ENCODE data around the gene CHRM5.

Gene CHRM5

DNA sequence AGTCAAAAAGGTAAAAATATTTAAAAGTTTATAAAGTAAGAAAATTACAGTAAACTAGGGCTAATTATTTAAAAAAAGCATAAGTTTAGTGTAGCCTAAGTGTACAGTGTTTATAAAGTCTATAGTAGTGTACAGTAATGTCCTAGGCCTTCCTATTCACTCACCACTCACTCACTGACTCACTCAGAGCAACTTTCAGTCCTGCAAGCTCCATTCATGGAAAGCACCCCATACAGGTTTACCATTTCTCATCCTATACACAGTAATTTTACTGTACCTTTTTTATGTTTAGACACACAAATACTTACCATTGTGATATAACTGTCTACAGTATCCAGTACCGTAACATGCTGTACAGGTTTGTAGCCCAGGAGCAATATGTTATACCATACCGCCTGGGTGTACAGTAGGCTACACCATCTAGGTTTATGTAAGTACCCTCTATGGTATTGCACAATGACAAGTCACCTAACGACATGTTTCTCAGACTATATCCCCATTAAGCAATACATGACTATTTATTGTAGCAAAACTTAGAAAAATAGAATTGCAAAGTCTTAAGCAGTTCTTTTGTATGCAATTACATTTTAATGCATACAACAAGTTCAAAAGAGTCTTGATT lies 51.2 kb downstream of the CHRM5 start:
- TF ChIP-seq TAF1 (IDR thresholded peaks at IDR 0.05; ENCODE audit: borderline replicate concordance, insufficient read depth, low read length), result no peak
- no peak for TF ChIP-seq SIN3A (IDR thresholded peaks at IDR 0.05; ENCODE audit: borderline replicate concordance, insufficient read depth, low read length)
- TF ChIP-seq FOXP2 (optimal IDR thresholded peaks at IDR 0.05; ENCODE audit: borderline replicate concordance, extremely low read depth, extremely low read length, insufficient read depth), result no peak
- no peak for TF ChIP-seq POLR2AphosphoS5 (IDR thresholded peaks at IDR 0.05; ENCODE audit: low read depth, low read length)
- TF ChIP-seq, protein P1, sequence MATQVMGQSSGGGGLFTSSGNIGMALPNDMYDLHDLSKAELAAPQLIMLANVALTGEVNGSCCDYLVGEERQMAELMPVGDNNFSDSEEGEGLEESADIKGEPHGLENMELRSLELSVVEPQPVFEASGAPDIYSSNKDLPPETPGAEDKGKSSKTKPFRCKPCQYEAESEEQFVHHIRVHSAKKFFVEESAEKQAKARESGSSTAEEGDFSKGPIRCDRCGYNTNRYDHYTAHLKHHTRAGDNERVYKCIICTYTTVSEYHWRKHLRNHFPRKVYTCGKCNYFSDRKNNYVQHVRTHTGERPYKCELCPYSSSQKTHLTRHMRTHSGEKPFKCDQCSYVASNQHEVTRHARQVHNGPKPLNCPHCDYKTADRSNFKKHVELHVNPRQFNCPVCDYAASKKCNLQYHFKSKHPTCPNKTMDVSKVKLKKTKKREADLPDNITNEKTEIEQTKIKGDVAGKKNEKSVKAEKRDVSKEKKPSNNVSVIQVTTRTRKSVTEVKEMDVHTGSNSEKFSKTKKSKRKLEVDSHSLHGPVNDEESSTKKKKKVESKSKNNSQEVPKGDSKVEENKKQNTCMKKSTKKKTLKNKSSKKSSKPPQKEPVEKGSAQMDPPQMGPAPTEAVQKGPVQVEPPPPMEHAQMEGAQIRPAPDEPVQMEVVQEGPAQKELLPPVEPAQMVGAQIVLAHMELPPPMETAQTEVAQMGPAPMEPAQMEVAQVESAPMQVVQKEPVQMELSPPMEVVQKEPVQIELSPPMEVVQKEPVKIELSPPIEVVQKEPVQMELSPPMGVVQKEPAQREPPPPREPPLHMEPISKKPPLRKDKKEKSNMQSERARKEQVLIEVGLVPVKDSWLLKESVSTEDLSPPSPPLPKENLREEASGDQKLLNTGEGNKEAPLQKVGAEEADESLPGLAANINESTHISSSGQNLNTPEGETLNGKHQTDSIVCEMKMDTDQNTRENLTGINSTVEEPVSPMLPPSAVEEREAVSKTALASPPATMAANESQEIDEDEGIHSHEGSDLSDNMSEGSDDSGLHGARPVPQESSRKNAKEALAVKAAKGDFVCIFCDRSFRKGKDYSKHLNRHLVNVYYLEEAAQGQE (IDR thresholded peaks at IDR 0.05; ENCODE audit: insufficient read depth in 1 of 2, low read depth in 2 of 2, low read length in 2 of 2), result no peak

DNA sequence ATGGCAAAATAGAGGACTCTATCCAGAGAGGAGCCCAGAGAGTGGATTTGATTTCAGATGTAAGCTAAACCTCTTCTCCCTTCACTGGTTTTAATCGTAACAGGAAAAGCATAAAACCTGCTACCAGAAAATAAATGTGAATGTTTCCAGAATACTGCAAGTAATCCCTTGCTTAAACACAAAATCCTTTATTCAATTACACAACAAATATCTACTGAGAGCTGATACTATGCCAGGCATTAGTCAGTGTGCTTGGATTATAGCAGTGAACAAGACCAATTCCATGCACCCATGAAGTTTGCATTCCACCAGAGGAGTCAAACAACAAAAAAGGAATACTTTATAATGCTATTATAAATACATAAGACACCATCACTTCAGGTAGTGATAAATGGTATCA lies 55.6 kb downstream of the CHRM5 start:
- no peak for TF ChIP-seq SIN3A (IDR thresholded peaks at IDR 0.05; ENCODE audit: borderline replicate concordance, insufficient read depth, low read length)
- TF ChIP-seq TAF1 (IDR thresholded peaks at IDR 0.05; ENCODE audit: borderline replicate concordance, insufficient read depth, low read length), result no peak
- no peak for TF ChIP-seq POLR2AphosphoS5 (IDR thresholded peaks at IDR 0.05; ENCODE audit: low read depth, low read length)
- TF ChIP-seq, protein P1 (IDR thresholded peaks at IDR 0.05; ENCODE audit: insufficient read depth in 1 of 2, low read depth in 2 of 2, low read length in 2 of 2), result no peak
- TF ChIP-seq FOXP2 (optimal IDR thresholded peaks at IDR 0.05; ENCODE audit: borderline replicate concordance, extremely low read depth, extremely low read length, insufficient read depth), result no peak

DNA sequence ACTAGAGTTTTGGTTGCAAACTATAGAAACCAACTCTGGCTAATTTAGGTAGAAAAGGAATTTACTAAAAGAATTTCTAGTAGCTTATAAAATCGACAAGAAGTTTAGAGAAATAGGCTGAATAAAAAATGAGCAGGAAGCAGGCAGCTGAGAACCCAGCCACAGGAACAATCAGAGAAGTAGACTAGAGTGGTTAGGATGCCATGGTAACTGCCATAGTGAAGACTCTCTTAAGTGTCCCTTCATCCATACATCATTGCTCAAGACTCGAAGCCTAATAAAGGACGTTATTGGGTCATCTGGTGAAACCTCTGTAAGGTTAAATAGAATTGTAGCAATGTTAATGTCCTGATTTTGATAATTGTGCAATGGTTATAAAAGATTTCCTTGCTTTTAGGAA lies 57.0 kb downstream of the CHRM5 start:
- TF ChIP-seq FOXP2 (optimal IDR thresholded peaks at IDR 0.05; ENCODE audit: borderline replicate concordance, extremely low read depth, extremely low read length, insufficient read depth) (no peak), POLR2AphosphoS5 (IDR thresholded peaks at IDR 0.05; ENCODE audit: low read depth, low read length) (no peak), TAF1 (IDR thresholded peaks at IDR 0.05; ENCODE audit: borderline replicate concordance, insufficient read depth, low read length) (no peak), SIN3A (IDR thresholded peaks at IDR 0.05; ENCODE audit: borderline replicate concordance, insufficient read depth, low read length) (no peak)
- TF ChIP-seq, protein P1 (IDR thresholded peaks at IDR 0.05; ENCODE audit: insufficient read depth in 1 of 2, low read depth in 2 of 2, low read length in 2 of 2), result no peak

- TF ChIP-seq POLR2AphosphoS5 (IDR thresholded peaks at IDR 0.05; ENCODE audit: low read depth, low read length), result no peak
- TF ChIP-seq TAF1 (IDR thresholded peaks at IDR 0.05; ENCODE audit: borderline replicate concordance, insufficient read depth, low read length), result no peak
- TF ChIP-seq, protein P1 (IDR thresholded peaks at IDR 0.05; ENCODE audit: insufficient read depth in 1 of 2, low read depth in 2 of 2, low read length in 2 of 2), result no peak
- TF ChIP-seq SIN3A (IDR thresholded peaks at IDR 0.05; ENCODE audit: borderline replicate concordance, insufficient read depth, low read length), result no peak
- no peak for TF ChIP-seq FOXP2 (optimal IDR thresholded peaks at IDR 0.05; ENCODE audit: borderline replicate concordance, extremely low read depth, extremely low read length, insufficient read depth)
Observed at GRCh38 chr15:34027606-34028005, 59.3 kb downstream of the CHRM5 start.

All from PFSK-1 (cell line).